ENCODE data around the gene POLR2H.
A peak's percentile ranks its signal among the peaks of the same experiment; 100 is the strongest.

Gene POLR2H

GRCh38 chr3:184391266-184391665 lies 29.8 kb downstream of the POLR2H start:
- TF ChIP-seq, protein P1, sequence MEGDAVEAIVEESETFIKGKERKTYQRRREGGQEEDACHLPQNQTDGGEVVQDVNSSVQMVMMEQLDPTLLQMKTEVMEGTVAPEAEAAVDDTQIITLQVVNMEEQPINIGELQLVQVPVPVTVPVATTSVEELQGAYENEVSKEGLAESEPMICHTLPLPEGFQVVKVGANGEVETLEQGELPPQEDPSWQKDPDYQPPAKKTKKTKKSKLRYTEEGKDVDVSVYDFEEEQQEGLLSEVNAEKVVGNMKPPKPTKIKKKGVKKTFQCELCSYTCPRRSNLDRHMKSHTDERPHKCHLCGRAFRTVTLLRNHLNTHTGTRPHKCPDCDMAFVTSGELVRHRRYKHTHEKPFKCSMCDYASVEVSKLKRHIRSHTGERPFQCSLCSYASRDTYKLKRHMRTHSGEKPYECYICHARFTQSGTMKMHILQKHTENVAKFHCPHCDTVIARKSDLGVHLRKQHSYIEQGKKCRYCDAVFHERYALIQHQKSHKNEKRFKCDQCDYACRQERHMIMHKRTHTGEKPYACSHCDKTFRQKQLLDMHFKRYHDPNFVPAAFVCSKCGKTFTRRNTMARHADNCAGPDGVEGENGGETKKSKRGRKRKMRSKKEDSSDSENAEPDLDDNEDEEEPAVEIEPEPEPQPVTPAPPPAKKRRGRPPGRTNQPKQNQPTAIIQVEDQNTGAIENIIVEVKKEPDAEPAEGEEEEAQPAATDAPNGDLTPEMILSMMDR (conservative IDR thresholded peaks at IDR 0.05; ENCODE audit: low read depth, low read length) = no peak

GRCh38 chr3:184395320-184395660 lies 33.8 kb downstream of the POLR2H start:
- TF ChIP-seq, protein P1 (conservative IDR thresholded peaks at IDR 0.05; ENCODE audit: low read depth, low read length) = no peak
- no peak overlapping the region for H3K4me3 ChIP-seq (ENCODE audit: low read length)
- DNase-seq (ENCODE audit: low read depth) = no peak

More at GRCh38 chr3:184391266-184391665, 29.8 kb downstream of the POLR2H start:
- no peak for DNase-seq (ENCODE audit: low read depth)
- H3K4me3 ChIP-seq (ENCODE audit: low read length) = no peak overlapping the region

- no peak overlapping the region for H3K4me3 ChIP-seq (ENCODE audit: low read length)
- DNase-seq (ENCODE audit: low read depth) = peak; percentile 50
- TF ChIP-seq, protein P1 (conservative IDR thresholded peaks at IDR 0.05; ENCODE audit: low read depth, low read length) = no peak
Observed at GRCh38 chr3:184399410-184399809, 37.9 kb downstream of the POLR2H start.

DNA sequence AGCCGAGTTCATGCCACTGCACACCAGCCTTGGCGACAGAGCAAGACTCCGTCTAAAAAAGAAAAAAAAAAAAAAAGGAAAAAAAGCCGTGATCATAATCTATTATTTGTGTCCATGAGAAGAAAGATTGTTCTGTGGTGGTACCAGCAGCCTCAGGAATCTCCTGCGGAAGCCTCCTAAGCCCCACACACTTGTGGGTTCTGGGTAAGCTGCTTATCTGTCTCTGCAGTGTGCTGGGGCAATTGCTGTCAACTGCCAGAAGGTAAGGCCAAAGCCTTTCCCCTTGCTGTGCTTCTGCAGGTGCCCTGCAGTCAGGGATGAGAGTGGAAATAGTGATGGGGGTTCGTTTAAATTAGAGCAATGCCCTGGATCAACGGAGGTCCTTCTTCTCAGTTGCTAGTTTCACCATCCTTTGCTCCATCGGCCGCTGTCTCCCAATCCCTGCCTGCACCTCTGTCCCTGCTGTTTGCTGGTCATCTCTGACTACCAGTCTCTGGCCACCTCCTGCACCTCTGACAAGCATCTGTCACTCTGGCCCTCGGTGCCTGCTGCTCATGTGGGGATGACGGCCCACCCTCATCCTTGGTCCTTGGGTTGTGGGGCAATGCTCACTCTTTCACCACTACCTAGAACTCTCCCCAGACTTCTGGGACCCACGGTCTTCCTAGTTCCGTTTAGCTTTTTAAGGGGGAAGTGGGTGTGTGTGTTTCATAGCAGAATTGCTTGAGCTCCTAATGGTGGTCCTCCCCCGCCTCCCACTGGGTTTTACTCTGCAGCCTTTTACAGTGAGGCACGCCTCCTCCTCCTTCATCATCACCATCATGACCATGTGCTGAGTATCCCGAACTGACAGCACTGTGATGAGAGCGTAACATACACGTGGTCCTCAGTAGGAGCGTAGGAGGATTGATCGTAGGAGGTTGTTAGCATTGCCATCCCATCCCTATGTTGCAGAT lies 43.8 kb downstream of the POLR2H start:
- H3K4me3 ChIP-seq (ENCODE audit: low read length) = no peak overlapping the region
- peak; percentile 4 for DNase-seq (ENCODE audit: low read depth)
- TF ChIP-seq, protein P1 (conservative IDR thresholded peaks at IDR 0.05; ENCODE audit: low read depth, low read length) = no peak

DNA sequence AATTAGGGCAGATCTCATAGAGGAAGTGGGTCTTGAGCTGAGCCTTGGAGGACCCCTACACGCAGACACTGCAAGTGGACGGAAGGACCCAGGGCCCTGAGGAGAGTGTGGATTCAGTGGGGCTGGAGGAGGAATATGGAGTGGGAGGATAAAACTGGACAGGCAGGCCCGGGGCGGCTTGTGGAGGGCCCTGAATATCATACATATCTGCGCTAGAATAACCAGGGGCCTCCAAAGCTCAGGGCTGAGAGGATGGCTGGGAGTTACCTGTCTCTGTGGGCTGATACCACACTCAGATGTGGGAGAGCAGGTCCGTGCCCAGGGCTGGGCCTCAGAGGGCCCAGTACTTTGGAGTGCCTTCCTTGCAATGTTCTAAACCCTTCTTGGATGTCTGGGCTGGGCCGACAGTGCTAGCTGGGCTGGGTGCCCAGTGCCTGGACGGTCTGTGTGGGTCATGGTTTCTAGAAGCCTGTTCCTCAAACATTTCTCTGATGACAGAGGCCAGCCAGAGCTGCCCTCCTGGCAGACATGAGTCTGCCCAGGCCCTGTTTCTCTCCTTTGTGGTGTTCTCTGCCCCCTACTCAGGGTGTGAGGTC lies 47.9 kb downstream of the POLR2H start:
- H3K4me3 ChIP-seq (ENCODE audit: low read length) = no peak overlapping the region
- TF ChIP-seq, protein P1 (conservative IDR thresholded peaks at IDR 0.05; ENCODE audit: low read depth, low read length) = no peak
- DNase-seq (ENCODE audit: low read depth) = no peak

DNA sequence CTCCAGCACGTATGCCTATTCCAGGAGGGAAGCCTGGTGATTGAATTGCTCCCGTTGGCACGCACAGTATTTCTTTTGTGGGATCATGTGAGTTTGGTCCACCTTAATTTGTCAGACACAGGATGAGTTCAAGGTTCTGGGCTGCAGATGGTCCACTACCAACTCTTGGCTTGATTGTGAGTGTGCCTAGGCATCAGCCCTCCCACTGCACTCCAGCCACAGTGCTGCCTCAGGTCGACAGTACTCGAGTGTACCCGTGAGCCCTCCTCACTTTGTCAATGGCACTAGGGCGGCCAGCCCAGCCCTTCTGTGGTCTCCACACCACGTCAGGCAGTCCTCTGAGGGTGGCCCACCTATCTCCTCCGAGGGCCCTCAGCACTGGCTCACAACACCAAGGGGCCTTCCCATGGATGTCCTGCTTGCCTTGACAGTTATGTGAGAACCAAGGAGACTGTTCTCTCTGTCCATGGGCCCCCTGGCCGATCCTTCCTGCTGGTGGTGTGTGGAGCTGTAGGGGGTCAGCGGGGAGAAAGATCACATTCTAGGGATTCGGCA lies 48.5 kb downstream of the POLR2H start:
- no peak for DNase-seq (ENCODE audit: low read depth)
- TF ChIP-seq, protein P1 (conservative IDR thresholded peaks at IDR 0.05; ENCODE audit: low read depth, low read length) = no peak
- H3K4me3 ChIP-seq (ENCODE audit: low read length) = no peak overlapping the region

Data from retinal pigment epithelial cell (primary cell).